Fibroblast of villous mesenchyme (primary cell): ENCODE results near the gene TRAF7. TPM values are rescaled to one million over a fixed set of nuclear protein-coding genes. Genes with fewer than 3 reads are reported as not detected.

Source experiments
- DNase-seq: peaks from one replicate; pipeline ENCODE4 v3.0.0-alpha.2; 2010; ENCODE audit warnings: low read depth
- H3K4me3 ChIP-seq: 2 replicates; pipeline ENCODE4 v1.5.1; 2011; ENCODE audit warnings: low read depth, mild to moderate bottlenecking, low read length
- total RNA-seq: library from RNA; depleted of rRNA; stranded (reverse); fragments of >200 nt; gene quantifications from 2 replicates; pipeline ENCODE4 v1.2.3, GENCODE V29; 2012
- TF ChIP-seq, protein P1 (sequence below): IDR thresholded peaks from 2 replicates; pipeline ENCODE4 v1.5.1; 2012; ENCODE audit warnings: low read depth, mild to moderate bottlenecking, low read length; ENCODE audit not compliant: insufficient read depth

The TRAF7 gene
- total RNA-seq, 1 donor, result 62.6 TPM

- H3K4me3 ChIP-seq, result no peak overlapping the region
- no peak for DNase-seq
- TF ChIP-seq, protein P1, sequence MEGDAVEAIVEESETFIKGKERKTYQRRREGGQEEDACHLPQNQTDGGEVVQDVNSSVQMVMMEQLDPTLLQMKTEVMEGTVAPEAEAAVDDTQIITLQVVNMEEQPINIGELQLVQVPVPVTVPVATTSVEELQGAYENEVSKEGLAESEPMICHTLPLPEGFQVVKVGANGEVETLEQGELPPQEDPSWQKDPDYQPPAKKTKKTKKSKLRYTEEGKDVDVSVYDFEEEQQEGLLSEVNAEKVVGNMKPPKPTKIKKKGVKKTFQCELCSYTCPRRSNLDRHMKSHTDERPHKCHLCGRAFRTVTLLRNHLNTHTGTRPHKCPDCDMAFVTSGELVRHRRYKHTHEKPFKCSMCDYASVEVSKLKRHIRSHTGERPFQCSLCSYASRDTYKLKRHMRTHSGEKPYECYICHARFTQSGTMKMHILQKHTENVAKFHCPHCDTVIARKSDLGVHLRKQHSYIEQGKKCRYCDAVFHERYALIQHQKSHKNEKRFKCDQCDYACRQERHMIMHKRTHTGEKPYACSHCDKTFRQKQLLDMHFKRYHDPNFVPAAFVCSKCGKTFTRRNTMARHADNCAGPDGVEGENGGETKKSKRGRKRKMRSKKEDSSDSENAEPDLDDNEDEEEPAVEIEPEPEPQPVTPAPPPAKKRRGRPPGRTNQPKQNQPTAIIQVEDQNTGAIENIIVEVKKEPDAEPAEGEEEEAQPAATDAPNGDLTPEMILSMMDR, result no peak
Observed at GRCh38 chr16:2176047-2176446, 20.5 kb downstream of the TRAF7 start.

DNA sequence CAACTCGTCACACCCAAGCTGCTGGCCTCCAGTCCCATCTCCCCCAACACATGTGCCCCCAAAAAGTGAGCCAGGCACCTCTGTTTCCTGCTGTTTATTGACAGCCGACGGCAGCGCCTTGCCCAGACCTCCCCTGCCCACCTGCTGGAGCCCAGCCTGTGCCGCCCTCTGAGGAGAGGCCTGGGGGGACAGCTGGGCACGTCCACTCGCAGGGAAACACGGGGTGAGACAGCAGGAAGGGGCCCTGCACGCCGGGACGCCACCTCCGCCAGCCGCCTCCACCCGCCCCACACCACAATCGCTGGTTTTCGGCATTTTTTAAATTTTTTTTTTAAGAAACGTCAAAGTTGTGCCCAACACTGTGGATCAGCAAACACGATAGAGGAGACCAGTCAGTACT lies 21.5 kb downstream of the TRAF7 start:
- DNase-seq, result no peak
- H3K4me3 ChIP-seq, result no peak overlapping the region
- TF ChIP-seq, protein P1, result no peak

GRCh38 chr16:2177561-2177960 lies 22.0 kb downstream of the TRAF7 start:
- TF ChIP-seq, protein P1, result no peak
- no peak for DNase-seq
- H3K4me3 ChIP-seq, result no peak overlapping the region

DNA sequence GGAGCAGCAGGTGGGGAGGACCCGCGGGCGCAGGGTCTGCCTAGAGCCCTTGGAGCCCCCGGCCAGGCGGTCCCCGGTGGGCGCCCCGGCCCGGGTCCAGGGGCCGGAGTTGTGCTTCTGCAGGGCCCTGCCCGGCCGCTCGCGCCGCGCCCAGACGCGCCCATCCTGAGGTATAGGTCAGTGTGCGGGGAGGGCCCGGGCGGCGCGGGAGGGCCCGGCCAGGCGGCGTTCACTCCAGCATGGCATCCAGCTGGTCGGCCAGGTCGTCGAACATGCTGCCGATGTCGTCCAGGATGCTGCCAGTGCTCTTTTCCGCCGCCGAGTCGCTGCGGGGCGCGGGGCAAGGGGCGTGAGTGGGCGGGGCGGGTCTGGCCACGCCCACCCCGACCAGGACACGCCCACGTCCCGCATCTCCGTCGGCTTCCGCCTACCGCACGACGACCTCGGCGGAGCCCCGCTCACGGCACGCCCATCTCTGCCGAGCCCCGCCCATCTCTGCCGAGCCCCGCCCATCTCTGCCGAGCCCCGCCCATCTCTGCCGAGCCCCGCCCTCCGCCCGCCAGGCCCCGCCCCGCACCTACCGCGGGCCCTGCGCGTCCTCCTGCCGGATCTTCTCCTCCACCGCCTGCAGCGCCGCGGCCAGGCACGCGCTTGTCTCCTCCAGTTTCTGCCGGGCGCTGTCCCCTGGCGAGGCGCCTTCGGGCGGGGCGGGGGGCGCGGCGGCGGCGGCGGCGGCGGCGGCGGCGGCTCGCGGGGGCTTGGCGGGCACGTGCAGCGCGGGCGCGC lies 22.9 kb downstream of the TRAF7 start:
- no peak overlapping the region for H3K4me3 ChIP-seq
- DNase-seq, result no peak
- TF ChIP-seq, protein P1, result no peak

DNA sequence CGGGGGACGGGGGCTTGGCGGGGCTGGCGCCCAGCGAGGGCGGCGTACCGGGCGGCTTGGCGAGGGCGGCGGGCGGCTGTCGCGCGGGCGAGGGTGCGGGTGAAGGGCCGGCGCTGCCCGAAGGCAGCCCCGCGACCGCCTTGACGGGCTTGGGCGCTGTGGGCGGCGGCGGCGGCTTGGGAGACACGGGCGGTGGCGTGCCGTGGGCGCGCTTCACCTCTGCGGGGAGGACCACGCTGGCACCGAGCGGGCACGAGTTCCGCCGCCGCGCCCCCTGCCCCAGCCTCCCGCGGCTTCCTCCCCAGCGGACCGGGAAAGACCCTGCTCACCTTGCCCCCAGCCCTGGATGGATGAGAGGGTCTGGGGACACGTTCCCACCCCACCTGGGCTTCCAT lies 23.5 kb downstream of the TRAF7 start:
- no peak overlapping the region for H3K4me3 ChIP-seq
- TF ChIP-seq, protein P1, result no peak
- no peak for DNase-seq

- no peak overlapping the region for H3K4me3 ChIP-seq
- TF ChIP-seq, protein P1, result no peak
- DNase-seq, result no peak
Observed at GRCh38 chr16:2179576-2179975, 24.0 kb downstream of the TRAF7 start.

DNA sequence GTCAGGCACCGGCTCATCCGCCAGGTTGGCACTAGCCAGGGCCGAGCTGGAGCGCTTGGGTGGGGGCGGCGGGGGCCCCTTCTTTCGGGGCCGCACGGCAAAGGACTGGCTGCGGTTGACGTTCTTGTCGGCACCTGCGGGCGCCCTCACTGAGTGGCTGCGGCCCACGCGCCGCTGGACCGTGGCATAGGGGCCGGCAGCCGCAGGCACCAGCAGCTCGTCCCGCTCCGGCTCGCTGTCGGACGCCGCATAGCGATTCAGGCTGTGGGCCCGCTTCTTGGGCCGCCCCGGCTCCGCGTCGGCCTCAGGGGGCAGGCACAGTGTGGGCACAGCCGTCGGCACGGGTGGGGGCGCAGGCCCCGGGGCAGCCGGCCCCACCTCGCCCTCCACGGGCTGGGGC lies 24.9 kb downstream of the TRAF7 start:
- no peak for DNase-seq
- H3K4me3 ChIP-seq, result no peak overlapping the region
- TF ChIP-seq, protein P1, result no peak
